Measurements from ENCODE around the gene KRTAP9-3. TPM values are rescaled to one million over a fixed set of nuclear protein-coding genes. Genes with fewer than 3 reads are reported as not detected.

Gene KRTAP9-3
- total RNA-seq, 6 experiments from 2014 or later = not detected

- no peaks in the 10 kb centered on the region; the same call in 1 of the 2 replicates for H3K9me3 Mint-ChIP-seq
- H3K4me3 Mint-ChIP-seq = no peak overlapping the region
- peaks cover 20% of the 10 kb centered on the region for H3K4me1 Mint-ChIP-seq (ENCODE audit: low read depth)
- TF ChIP-seq CTCF (IDR thresholded peaks at IDR 0.05) = no peak
- no peak overlapping the region for H3K27ac Mint-ChIP-seq
- no peaks in the 10 kb centered on the region for H3K36me3 Mint-ChIP-seq (ENCODE audit: low read depth)
- peaks cover 7% of the 10 kb centered on the region for H3K27me3 Mint-ChIP-seq (ENCODE audit: insufficient read depth)
- no peak for DNase-seq
Observed at GRCh38 chr17:41278176-41278955, 46.1 kb downstream of the KRTAP9-3 start.

Other genes with a start within 250 kb of the KRTAP9-3 start
- gene KRT40, start 248.1 kb upstream of the KRTAP9-3 start, total RNA-seq (2021; fragmentation: NEBNext Ultra II Directional; extraction: Animal tissue kit (Norgen Biotek cat#: 25700)) = not detected
- not detected for gene KRTAP3-3, start 238.3 kb upstream of the KRTAP9-3 start, total RNA-seq (2021; fragmentation: NEBNext Ultra II Directional; extraction: Animal tissue kit (Norgen Biotek cat#: 25700))
- not detected for gene KRTAP3-2, start 232.5 kb upstream of the KRTAP9-3 start, total RNA-seq (2021; fragmentation: NEBNext Ultra II Directional; extraction: Animal tissue kit (Norgen Biotek cat#: 25700))
- gene KRTAP3-1, start 223.3 kb upstream of the KRTAP9-3 start, total RNA-seq (2021; fragmentation: NEBNext Ultra II Directional; extraction: Animal tissue kit (Norgen Biotek cat#: 25700)) = 10 to 100 TPM in 1 of 6 experiments, 1 to 10 TPM in 5; 2.5 to 10.2 (median 3.3) TPM
- gene KRTAP1-5, start 205.2 kb upstream of the KRTAP9-3 start, total RNA-seq (2021; fragmentation: NEBNext Ultra II Directional; extraction: Animal tissue kit (Norgen Biotek cat#: 25700)) = 100 to 1,000 TPM in 1 of 6 experiments, 10 to 100 TPM in 5; 61.6 to 114 (median 76.8) TPM
- not detected for gene KRTAP1-4, start 202.3 kb upstream of the KRTAP9-3 start, total RNA-seq (2021; fragmentation: NEBNext Ultra II Directional; extraction: Animal tissue kit (Norgen Biotek cat#: 25700))
- gene KRTAP1-3, start 197.6 kb upstream of the KRTAP9-3 start, total RNA-seq (2021; fragmentation: NEBNext Ultra II Directional; extraction: Animal tissue kit (Norgen Biotek cat#: 25700)) = not detected
- gene KRTAP1-1, start 191.0 kb upstream of the KRTAP9-3 start, total RNA-seq (2021; fragmentation: NEBNext Ultra II Directional; extraction: Animal tissue kit (Norgen Biotek cat#: 25700)) = 1 to 10 TPM in 1 of 6 experiments, under 1 TPM in 5; 0.21 to 1.1 (median 0.50) TPM
- gene KRTAP2-1, start 185.1 kb upstream of the KRTAP9-3 start, total RNA-seq (2021; fragmentation: NEBNext Ultra II Directional; extraction: Animal tissue kit (Norgen Biotek cat#: 25700)) = under 1 TPM in 1 of 6 experiments, not detected in 5; 0.38 TPM
- gene KRTAP2-2, start 177.2 kb upstream of the KRTAP9-3 start, total RNA-seq (2021; fragmentation: NEBNext Ultra II Directional; extraction: Animal tissue kit (Norgen Biotek cat#: 25700)) = under 1 TPM in 4 of 6 experiments, not detected in 2; 0.46 to 0.96 (median 0.53) TPM
- 100 to 1,000 TPM in 1 of 6 experiments, 10 to 100 TPM in 5; 30.3 to 105 (median 44.4) TPM for gene KRTAP2-3, start 172.3 kb upstream of the KRTAP9-3 start, total RNA-seq (2021; fragmentation: NEBNext Ultra II Directional; extraction: Animal tissue kit (Norgen Biotek cat#: 25700))
- gene KRTAP2-4, start 166.6 kb upstream of the KRTAP9-3 start, total RNA-seq (2021; fragmentation: NEBNext Ultra II Directional; extraction: Animal tissue kit (Norgen Biotek cat#: 25700)) = not detected
- not detected for gene KRTAP4-7, start 148.3 kb upstream of the KRTAP9-3 start, total RNA-seq (2021; fragmentation: NEBNext Ultra II Directional; extraction: Animal tissue kit (Norgen Biotek cat#: 25700))
- not detected for gene KRTAP4-8, start 134.3 kb upstream of the KRTAP9-3 start, total RNA-seq (2021; fragmentation: NEBNext Ultra II Directional; extraction: Animal tissue kit (Norgen Biotek cat#: 25700))
- not detected for gene KRTAP4-16, start 130.2 kb upstream of the KRTAP9-3 start, total RNA-seq (2021; fragmentation: NEBNext Ultra II Directional; extraction: Animal tissue kit (Norgen Biotek cat#: 25700))
- gene KRTAP4-9, start 127.1 kb upstream of the KRTAP9-3 start, total RNA-seq (2021; fragmentation: NEBNext Ultra II Directional; extraction: Animal tissue kit (Norgen Biotek cat#: 25700)) = under 1 TPM in 2 of 6 experiments, not detected in 4; 0.85 to 0.90 TPM
- not detected for gene KRTAP4-11, start 114.1 kb upstream of the KRTAP9-3 start, total RNA-seq (2021; fragmentation: NEBNext Ultra II Directional; extraction: Animal tissue kit (Norgen Biotek cat#: 25700))
- gene KRTAP4-12, start 108.3 kb upstream of the KRTAP9-3 start, total RNA-seq (2021; fragmentation: NEBNext Ultra II Directional; extraction: Animal tissue kit (Norgen Biotek cat#: 25700)) = 1 to 10 TPM; 6.1 to 8.4 (median 6.7) TPM
- not detected for gene KRTAP4-6, start 91.9 kb upstream of the KRTAP9-3 start, total RNA-seq (2021; fragmentation: NEBNext Ultra II Directional; extraction: Animal tissue kit (Norgen Biotek cat#: 25700))
- not detected for gene KRTAP4-5, start 82.6 kb upstream of the KRTAP9-3 start, total RNA-seq (2021; fragmentation: NEBNext Ultra II Directional; extraction: Animal tissue kit (Norgen Biotek cat#: 25700))
- not detected for gene KRTAP4-4, start 71.7 kb upstream of the KRTAP9-3 start, total RNA-seq (2021; fragmentation: NEBNext Ultra II Directional; extraction: Animal tissue kit (Norgen Biotek cat#: 25700))
- gene KRTAP4-3, start 64.2 kb upstream of the KRTAP9-3 start, total RNA-seq (2021; fragmentation: NEBNext Ultra II Directional; extraction: Animal tissue kit (Norgen Biotek cat#: 25700)) = not detected
- not detected for gene KRTAP4-2, start 54.2 kb upstream of the KRTAP9-3 start, total RNA-seq (2021; fragmentation: NEBNext Ultra II Directional; extraction: Animal tissue kit (Norgen Biotek cat#: 25700))
- not detected for gene KRTAP4-1, start 47.5 kb upstream of the KRTAP9-3 start, total RNA-seq (2021; fragmentation: NEBNext Ultra II Directional; extraction: Animal tissue kit (Norgen Biotek cat#: 25700))
- not detected for gene KRTAP9-1, start 42.6 kb upstream of the KRTAP9-3 start, total RNA-seq (2021; fragmentation: NEBNext Ultra II Directional; extraction: Animal tissue kit (Norgen Biotek cat#: 25700))
- gene KRTAP9-2, start 5.8 kb upstream of the KRTAP9-3 start, total RNA-seq (2021; fragmentation: NEBNext Ultra II Directional; extraction: Animal tissue kit (Norgen Biotek cat#: 25700)) = not detected
- not detected for gene KRTAP9-8, start 5.5 kb downstream of the KRTAP9-3 start, total RNA-seq (2021; fragmentation: NEBNext Ultra II Directional; extraction: Animal tissue kit (Norgen Biotek cat#: 25700))
- gene KRTAP9-4, start 17.2 kb downstream of the KRTAP9-3 start, total RNA-seq (2021; fragmentation: NEBNext Ultra II Directional; extraction: Animal tissue kit (Norgen Biotek cat#: 25700)) = not detected
- gene KRTAP9-9, start 22.9 kb downstream of the KRTAP9-3 start, total RNA-seq (2021; fragmentation: NEBNext Ultra II Directional; extraction: Animal tissue kit (Norgen Biotek cat#: 25700)) = not detected
- not detected for gene KRTAP9-6, start 32.9 kb downstream of the KRTAP9-3 start, total RNA-seq (2021; fragmentation: NEBNext Ultra II Directional; extraction: Animal tissue kit (Norgen Biotek cat#: 25700))
- not detected for gene KRTAP9-7, start 43.2 kb downstream of the KRTAP9-3 start, total RNA-seq (2021; fragmentation: NEBNext Ultra II Directional; extraction: Animal tissue kit (Norgen Biotek cat#: 25700))
- not detected for gene KRTAP29-1, start 70.4 kb downstream of the KRTAP9-3 start, total RNA-seq (2021; fragmentation: NEBNext Ultra II Directional; extraction: Animal tissue kit (Norgen Biotek cat#: 25700))
- not detected for gene KRTAP16-1, start 76.9 kb downstream of the KRTAP9-3 start, total RNA-seq (2021; fragmentation: NEBNext Ultra II Directional; extraction: Animal tissue kit (Norgen Biotek cat#: 25700))
- gene KRTAP17-1, start 83.3 kb downstream of the KRTAP9-3 start, total RNA-seq (2021; fragmentation: NEBNext Ultra II Directional; extraction: Animal tissue kit (Norgen Biotek cat#: 25700)) = not detected
- gene KRT33A, start 118.4 kb downstream of the KRTAP9-3 start, total RNA-seq (2021; fragmentation: NEBNext Ultra II Directional; extraction: Animal tissue kit (Norgen Biotek cat#: 25700)) = not detected
- gene KRT33B, start 137.4 kb downstream of the KRTAP9-3 start, total RNA-seq (2021; fragmentation: NEBNext Ultra II Directional; extraction: Animal tissue kit (Norgen Biotek cat#: 25700)) = 1 to 10 TPM in 2 of 6 experiments, under 1 TPM in 4; 0.75 to 2.5 (median 0.96) TPM
- 100 to 1,000 TPM in 2 of 6 experiments, 10 to 100 TPM in 4; 58.8 to 247 (median 71.3) TPM for gene KRT34, start 149.9 kb downstream of the KRTAP9-3 start, total RNA-seq (2021; fragmentation: NEBNext Ultra II Directional; extraction: Animal tissue kit (Norgen Biotek cat#: 25700))
- gene KRT31, start 165.2 kb downstream of the KRTAP9-3 start, total RNA-seq (2021; fragmentation: NEBNext Ultra II Directional; extraction: Animal tissue kit (Norgen Biotek cat#: 25700)) = under 1 TPM in 2 of 6 experiments, not detected in 4; 0.09 to 0.14 TPM
- gene KRT37, start 192.1 kb downstream of the KRTAP9-3 start, total RNA-seq (2021; fragmentation: NEBNext Ultra II Directional; extraction: Animal tissue kit (Norgen Biotek cat#: 25700)) = not detected
- gene KRT38, start 208.5 kb downstream of the KRTAP9-3 start, total RNA-seq (2021; fragmentation: NEBNext Ultra II Directional; extraction: Animal tissue kit (Norgen Biotek cat#: 25700)) = under 1 TPM; 0.25 to 0.62 (median 0.43) TPM
- under 1 TPM in 2 of 6 experiments, not detected in 4; 0.14 TPM for gene KRT32, start 234.9 kb downstream of the KRTAP9-3 start, total RNA-seq (2021; fragmentation: NEBNext Ultra II Directional; extraction: Animal tissue kit (Norgen Biotek cat#: 25700))
- gene KRT35, start 248.7 kb downstream of the KRTAP9-3 start, total RNA-seq (2021; fragmentation: NEBNext Ultra II Directional; extraction: Animal tissue kit (Norgen Biotek cat#: 25700)) = not detected

All from HFFc6 (cell line).